TTC549 (cell line): Measurements from ENCODE around the gene TMOD3.

Experiments
- FAIRE-seq: peaks from 2 replicates; lab custom pipeline; 2012; peaks lifted over from hg19 to GRCh38; lab: Jason Lieb, UNC

TMOD3 gene

DNA sequence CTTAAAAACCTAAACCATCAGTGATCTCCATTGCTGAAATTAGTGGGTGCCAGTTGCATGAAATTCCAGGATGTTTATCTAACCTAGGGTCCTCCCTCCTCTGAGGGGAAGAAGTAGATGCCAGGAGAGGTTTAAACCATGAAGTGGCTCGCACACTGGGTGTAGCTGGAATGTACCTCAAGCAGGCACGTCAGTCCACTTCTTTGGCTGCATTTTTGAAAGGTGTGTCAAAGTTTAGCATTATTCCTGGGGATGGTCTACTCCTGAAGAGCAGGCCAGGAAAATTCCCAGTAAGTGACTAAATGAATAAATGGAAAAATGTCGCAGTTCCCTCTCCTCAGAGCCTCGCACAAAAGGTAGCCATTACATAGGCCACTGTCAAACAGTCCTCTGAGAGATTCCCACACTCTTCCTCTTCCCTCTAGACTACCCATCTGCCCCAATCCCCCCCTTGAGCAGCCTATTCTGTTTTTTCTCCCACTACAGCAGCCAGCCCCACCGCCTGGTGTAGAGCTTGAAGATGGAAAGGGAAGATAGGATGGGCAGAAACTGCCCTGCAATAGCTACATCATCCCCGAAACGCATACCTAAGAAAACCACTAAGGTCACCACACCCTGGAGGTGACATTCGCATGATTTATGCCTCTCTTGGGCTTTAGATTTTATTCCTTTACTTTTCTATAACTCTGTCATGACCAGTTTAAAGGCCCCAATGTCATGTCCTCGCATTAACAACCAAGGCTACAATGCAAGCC is 655 bp upstream of the TMOD3 start:
- no peak for FAIRE-seq

DNA sequence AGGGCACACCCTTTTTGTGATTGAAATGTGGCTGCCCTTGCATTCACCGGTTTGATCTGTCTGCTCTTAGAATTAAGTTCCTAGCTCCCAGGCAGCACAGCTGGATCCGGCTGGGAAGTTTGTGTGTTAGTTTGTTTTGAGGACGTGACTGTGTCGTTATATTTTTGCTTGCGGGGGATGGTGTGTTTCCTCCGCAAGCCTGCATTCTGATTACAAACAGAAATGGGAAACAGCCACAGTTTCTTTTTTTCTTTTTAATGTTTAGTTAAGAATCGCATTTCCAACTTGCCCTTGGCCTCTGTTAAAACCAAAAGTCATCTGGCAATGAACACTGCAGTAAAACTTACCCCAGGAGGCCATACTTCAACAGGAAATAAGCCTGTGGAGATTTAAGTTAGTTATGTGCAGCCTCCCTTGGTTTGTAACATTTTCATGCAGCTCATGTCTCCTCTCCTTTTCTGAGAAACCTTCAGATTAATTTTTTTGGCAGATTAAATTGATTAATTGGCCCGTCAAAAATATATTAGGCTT is 888 bp downstream of the TMOD3 start:
- no peak for FAIRE-seq

DNA sequence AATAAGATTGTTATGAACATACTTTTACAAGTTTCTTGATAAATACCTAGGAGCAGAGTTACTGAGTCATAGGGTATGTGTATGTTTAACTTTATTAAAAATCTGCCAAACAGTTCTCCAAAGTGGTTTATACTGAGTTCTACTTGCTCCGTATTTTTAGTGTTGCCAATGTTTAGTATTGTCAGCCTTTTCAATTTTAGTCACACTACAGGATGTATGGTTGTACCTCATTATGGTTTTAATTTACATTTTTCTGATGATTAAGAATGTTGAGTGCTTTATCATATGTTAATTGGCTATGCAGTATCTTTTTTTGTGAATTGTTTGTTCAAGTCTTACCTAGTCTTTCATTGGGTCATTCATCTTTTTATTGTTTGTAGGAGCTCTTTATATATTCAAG is 4.3 kb downstream of the TMOD3 start:
- FAIRE-seq, result no peak

DNA sequence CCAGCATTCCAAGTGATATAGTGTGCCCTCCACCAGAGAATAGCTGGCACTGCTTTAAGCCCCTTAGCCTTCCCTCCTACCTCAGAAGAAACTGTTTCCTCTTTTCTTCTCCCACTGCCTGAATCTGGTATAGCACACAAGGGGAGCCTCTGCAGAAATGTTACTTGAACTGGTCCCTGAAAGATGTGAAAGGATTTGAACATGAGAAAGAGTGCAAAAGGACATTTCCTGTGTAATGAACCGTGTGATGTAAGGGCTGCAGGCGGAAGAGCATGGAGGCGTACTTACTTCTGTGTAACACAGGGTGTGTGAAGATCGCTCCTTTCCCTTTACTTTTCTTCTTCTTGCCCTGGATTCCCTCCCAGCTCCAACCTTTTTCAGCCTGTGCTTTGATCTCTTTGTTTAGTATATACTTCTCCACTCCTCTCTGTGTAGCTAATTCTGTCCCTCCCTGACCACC is 8.4 kb downstream of the TMOD3 start:
- no peak for FAIRE-seq

DNA sequence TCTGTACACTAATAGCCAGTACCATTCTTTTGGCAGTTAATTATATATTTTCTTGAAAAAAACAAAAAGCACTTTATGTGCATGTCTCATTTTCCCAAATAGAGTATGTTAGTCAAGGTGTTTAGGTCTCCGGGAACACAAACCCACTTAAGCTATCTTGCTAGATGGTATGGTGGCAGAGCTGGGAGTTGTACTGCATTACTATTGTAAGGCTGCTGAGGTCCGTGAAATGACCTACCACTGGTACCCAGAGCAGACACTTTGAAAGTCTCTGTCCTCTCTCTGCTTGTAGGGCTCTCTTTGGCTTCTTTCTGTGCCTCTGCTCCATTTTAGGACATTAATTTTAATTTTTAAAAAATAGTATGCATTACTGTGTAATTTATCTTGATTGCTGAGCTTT is 8.8 kb downstream of the TMOD3 start:
- FAIRE-seq, result no peak

DNA sequence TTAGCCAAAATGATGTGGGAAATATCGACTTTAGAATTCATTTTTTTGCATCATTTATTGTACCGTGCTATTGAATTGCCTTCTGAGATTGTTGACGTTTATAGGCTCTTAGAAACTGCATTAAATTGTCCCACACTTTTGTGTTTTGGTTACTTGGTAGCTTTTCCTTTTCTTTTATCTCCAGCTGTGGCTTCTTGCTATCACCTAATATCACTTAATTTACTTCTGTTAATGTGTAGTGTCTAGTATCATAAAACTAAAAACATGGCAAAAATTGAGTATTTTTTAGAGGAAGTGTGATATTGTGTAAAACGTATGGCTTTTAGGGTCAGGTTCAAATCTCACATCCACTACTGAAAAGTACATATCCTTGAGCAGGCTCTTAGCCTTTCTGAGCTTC is 11.2 kb downstream of the TMOD3 start:
- FAIRE-seq, result no peak

DNA sequence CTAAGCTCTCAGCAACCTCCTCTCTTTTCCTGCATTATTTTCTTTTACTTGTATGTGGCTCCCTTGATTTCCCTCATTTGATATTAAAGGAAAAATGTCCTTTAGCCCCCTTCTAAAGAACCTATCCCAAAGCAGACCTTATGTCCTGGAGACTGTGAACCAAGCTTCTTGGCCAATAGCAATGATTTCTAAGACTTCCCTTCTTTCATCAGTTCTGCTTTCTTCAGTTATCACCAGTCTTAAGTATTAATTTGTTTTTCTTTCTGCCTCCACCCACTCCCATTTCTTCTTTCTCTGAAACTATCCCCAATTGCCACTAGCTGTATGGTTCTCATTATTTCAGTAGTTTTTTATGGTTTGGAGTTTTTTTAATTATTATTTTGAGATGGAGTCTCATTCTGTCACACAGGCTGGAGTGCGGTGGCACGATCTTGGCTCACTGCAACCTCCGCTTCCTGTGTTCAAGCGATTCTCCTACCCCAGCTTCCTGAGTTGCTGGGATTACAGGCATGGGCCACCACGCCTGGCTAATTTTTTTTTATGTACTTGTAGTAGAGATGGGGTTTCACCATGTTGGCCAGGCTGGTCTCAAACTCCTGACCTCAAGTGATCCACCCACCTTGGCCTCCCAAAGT is 12.1 kb downstream of the TMOD3 start:
- no peak for FAIRE-seq

DNA sequence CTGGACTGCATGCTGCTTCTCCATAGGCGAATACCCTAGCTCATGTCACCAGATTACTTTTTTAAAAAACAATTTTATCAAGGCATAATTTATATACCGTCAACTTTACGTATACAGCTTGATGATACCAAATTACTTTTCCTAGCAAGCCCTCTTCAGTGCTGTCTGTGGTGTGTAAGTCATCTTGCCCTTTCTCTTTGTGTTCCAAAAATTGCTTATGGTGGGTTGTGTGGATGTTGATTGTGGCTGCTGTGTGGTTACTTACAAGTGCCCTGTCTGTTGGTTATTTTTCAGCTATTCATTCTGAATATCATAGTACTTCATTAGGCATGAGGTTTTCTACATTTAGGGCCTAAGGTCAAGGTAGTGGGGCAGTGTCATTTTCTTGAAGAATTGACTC is 12.8 kb downstream of the TMOD3 start:
- no peak for FAIRE-seq

DNA sequence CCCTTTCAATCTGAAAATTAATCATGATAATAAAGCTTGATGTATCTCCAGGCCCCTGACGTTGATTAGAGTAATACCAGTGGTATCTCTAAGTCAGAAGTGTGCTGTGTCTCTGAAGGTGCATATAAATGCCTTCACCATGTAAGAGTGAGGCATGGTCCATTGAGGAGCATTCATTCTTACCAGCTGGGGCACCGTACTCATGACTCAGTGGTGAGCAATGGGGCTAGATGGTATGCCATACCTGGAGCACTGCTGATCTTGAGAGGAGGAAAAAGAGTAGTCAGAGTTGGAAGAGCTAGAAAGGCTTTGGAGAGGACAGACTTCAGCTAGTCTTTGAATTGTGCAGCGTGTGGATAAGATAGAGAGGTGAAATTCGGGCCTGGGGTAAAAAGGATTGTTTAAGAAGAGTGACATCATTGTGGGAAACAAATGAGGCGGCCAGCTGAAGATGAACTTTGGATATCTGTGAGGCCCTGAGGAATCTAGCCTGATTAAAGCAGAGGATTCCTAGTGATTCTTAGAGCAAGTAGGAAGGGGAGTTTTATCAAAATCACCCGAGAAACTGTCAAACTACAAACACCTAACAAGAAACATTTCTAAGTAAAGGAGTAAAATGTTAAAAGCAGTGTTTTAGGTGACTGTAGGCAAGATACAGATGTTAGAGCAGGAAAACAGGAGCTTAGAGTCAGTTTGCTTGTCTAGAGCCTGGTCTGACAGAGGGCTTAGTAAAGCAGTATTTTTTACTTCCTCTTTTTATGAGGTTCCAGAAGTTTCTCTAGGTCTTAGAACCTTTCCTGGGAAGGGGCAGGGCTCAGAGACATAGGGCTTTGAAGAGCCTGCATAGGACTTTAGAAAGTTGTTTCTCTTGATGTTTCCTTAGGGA is 13.6 kb downstream of the TMOD3 start:
- no peak for FAIRE-seq

DNA sequence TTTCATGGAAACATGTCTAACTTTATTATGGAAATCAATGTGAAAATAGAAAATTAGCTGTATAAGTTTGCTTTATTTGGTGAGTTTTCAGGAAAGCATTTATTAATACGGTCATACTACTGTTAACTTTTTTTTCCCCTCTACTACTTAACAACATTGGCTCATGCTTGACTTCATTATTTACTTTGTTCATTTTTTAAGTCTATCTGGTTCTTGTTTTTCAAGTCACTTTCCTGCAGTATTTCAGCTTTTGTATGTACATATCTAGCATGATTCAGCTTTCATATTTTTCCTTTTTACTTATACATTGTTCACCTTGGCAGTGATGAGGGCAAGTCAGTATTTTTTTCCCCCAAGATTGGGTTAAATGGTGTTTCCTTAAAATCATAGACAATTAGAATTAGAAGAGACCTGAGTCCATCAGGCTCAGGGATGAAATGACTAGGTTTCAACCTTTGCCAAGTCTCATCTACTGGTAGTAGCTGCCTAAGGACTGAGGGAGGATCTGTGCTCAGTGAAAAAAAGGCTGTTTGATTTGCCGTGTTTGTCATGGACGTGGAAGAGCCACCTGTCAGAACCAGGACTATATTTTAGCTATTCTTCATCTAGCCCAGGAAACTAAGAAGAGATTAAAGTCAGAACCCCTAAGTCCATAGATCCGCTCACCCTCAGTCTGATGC is 15.4 kb downstream of the TMOD3 start:
- FAIRE-seq, result no peak

DNA sequence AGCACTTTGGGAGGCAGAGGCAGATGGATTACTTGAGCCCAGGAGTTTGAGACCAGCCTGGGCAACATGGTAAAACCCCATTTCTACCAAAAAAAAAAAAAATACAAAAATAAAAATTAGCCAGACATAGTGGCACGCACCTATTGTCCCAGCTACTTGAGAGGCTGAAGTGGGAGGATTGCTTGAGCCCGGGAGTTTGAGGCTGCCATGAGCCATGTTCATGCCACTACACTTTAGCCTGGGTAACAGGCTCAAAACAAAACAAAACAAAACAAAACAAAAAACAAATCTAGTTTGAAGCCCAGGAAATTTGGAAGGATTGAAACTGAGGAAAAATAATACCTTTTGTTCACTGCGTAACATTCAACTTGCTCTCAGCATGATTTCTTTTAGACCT is 16.6 kb downstream of the TMOD3 start:
- FAIRE-seq, result no peak

DNA sequence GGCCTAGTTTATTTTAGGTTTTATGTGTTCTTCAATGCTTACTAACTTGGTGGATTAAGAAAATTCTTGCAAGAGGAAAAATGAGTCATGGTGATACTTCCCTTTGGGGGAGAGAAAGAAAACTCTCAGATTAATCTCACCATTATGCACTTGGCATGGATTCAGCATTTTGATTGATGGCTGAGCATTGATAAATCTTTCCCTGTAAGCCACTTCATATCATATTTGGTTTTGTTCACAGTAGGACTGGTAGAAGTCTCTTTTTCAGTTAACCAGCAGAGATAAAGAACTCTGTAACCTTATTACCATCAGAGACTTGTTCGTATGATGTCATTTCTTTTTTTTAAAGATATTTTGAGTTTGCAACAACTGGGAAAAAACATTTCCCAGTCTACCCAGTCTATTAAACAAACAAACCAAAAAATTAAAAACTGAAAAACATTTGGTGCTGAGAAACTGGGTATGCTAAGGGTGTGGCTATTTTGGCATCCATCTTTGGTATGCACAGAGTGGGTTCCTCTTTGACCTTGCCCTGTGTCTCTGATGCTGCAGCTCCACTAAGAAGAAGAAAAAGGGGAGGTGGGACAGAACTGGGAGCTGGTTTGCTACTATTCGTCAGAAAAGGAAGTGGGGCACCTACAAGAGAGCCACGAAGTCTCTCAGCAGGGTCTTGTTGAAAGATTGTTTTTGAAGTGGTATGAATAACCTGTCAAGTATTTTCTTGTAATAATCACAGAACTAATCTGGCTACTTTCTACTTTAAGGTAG is 17.2 kb downstream of the TMOD3 start:
- FAIRE-seq, result no peak

DNA sequence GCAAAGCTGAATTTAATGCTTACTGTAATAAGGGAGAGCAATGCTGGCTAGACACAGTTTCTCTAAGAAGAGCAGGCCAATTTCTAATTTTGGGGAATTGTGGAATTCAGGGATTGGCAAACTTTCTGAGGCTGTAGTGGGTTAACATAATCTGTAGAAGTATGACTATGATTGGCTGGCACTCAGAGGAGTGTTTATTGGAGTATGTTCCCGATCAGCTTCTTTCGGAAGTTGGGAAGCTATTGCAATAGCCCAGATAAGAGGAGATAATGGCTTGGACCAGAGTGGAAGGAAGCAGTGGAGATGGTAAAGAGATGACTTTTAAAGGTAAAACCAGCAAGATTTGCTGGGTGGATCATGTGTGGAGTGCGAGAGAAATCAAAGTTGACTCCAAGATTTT is 19.4 kb downstream of the TMOD3 start:
- FAIRE-seq, result no peak

DNA sequence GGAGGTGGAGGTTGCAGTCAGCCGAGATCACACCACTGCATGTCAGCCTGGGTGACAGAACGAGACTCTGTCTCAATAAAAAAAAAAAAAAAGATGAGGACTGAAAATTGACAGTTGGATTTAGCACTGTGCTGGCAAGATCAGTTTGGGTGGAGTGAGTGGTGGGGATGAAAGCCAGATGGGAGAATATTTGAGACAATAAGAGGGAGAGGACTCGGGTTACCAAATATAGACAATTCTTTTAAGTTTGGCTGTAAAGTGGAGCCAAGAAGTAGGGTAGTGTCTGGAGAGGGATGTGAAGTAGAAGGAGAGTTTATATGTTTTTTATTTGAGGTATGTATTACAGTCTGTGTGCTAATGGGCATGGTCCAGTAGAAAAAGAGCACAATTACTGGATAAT is 20.4 kb downstream of the TMOD3 start:
- no peak for FAIRE-seq

DNA sequence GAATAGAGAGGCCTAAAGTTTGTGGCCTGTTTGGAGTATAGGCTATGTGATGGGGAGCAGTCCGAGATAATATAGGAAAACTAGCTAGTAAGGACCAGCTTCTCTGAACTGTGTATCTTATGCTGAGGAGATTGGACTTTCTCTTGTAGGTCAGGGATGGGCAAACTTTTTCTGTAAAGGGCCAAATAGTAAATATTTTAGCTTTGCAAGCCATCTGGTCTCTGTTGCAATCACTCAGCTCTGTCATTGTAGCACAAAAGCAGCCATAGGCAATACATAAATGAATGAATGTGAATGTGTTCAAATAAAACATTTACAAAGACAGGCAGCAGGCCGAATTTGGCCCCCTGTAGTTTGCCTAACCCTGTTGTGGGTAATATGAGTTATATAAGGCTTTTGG is 24.5 kb downstream of the TMOD3 start:
- FAIRE-seq, result no peak

DNA sequence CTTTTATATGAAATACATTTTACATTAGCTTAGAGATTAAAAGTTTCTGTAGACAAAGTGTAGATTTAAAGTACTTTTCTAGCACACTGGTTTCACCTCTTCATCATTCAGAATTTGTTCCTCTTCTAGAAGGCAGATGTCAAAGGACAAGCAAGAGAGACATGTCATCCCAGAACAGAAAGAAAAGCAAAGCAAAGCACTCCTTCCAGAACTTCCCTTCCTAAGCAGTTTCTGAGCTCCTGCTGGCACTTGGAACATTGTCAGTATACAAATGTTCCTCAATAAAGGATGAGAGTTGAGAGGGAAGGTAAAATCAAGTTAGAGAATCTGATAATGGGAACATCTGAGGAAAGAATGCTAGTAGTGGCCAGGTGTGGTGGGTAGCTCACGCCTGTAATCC is 26.2 kb downstream of the TMOD3 start:
- no peak for FAIRE-seq

DNA sequence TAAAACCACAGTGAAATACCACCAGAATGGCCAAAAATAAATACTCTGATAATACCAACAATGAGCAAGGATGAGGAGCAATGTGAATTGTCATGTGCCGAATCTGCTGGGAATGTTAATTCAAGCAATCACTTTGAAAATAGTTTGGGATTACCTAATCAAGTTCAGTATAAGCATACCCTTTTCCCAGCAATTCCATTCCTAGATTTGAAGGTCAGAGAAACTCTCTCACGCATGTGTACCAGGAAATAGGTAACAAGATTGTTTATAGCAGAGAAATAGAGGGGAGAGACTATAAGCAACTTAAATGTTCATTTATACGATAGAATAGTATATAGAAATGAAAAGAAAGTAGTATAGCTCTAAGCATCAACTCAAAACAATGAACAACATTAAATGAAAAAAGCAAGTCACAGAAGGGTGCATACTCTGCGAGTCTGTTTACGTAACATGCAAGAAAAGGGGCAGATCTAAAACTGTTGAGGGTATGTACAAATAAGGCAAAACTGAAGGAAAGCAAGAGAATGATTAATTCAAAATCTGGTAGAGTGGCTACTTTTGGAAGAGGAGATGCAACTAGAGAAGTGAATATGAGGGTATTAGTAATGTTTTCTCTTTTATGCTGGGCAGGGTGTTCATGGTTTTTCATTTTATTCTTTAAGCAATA is 27.4 kb downstream of the TMOD3 start:
- FAIRE-seq, result no peak

DNA sequence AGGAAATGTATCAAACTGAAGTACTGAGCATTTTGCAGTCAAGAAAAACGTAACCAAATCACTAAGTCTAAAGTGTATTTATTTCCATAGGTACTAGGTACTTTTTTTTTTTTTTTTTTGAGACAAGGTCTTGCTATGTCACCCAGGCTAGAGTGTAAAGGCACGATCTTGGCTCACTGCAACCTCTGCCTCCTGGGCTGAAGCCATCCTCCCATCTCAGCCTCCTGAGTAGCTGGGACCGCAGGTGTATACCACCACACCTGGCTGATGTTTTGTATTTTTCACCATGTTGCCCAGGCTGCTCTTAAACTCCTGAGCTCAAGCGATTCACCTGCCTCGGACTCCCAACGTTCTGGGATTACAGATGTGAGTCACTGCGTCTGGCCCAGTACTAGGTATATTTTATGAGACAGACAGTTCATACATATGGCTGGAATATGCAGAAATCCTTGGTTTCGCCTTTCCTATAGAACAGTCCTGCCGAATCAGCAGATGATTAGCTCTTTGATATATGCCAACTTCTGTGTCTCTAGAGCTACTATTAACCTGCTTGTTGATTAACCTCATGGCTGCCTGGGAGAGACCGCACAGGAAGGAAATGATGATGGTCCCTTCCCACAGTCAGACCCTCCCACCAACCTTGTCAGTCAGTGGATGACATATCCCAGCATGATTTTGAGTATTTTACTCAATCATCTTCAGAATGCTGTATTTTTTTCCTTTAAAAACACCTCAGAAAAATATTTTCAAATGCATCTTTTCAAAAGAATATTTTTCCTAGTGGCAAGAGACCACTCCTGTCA is 32.3 kb downstream of the TMOD3 start:
- no peak for FAIRE-seq

DNA sequence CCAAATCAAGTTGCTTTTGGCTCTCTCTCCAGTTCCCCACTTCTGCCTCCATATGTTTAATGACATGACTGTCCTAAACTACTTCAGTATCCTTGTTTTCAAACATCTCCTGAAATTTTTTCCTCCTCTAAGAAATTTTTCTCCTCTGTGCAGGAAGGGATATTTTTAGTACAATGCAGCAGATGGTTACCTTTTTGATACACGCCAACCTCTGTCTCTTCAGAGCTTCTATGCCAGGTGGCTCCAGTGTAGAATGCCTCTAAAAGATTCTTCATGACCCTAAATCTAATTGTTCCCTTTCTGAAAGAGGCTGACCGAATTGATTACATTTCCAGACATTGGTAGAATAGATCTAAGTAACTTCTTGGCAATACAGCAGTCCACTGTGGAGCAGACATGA is 33.7 kb downstream of the TMOD3 start:
- no peak for FAIRE-seq

DNA sequence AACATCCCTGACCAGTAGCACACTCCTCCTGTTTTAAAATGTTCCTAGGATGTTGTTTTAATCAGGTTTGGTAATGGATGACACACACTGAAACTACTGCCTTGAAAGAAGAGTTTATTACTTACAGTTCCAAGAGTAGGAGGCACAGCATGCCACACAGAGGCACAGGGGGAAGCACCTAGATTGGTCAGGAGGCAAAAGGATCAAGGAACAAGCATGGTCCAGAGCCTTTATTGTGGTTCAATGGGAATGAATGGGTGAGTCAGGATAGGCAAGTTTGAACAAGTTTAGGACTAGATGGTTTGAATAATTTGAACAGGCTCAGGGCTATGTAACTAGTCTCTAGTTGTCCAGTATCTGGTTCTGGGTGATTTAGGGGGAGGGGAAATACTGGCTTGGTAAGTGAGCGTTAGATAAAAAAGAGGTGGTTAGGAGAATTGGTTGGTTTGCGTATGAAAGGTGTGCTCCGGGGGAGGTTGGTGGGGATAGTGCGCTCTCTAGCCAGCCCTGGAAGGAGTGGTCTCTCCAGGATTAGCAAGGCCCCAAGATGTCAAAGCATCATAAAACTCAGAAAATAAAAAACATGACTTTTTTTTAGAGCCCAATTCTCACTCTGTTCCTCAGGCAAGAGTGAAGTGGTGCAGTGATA is 35.1 kb downstream of the TMOD3 start:
- no peak for FAIRE-seq
